GM23338 (cell line): Measurements from ENCODE around the gene MCM9. TPM values are rescaled to one million over a fixed set of nuclear protein-coding genes. Genes with fewer than 3 reads are reported as not detected.

Experiments
- ATAC-seq: fragments of 200-7000 bp; cut with Tn5 transposase; 3 replicates; pipeline ENCODE4 v1.9.1; 2020
- DNase-seq: peaks from one replicate; pipeline ENCODE4 v3.0.0-alpha.2; 2015; ENCODE audit warnings: low spot score
- H2AFZ ChIP-seq: fragments of 200-600 bp; sonication (generic); 2 replicates; pipeline ENCODE4 v1.8.0; 2016; ENCODE audit warnings: antibody characterized with exemption, mild to moderate bottlenecking, moderate library complexity
- H3F3A ChIP-seq: fragments of 200-600 bp; sonication (generic); replicated peaks from 2 replicates; pipeline ENCODE4 v1.8.0; 2017; ENCODE audit warnings: antibody characterized with exemption, mixed run types, low read depth
- H3K27ac ChIP-seq: fragments of 200-600 bp; sonication (generic); 2 replicates; pipeline ENCODE4 v1.6.1; 2016; ENCODE audit warnings: low read depth
- H3K27me3 ChIP-seq: fragments of 200-600 bp; sonication (generic); 2 replicates; pipeline ENCODE4 v1.8.0; 2016; ENCODE audit warnings: mild to moderate bottlenecking, mixed run types, moderate library complexity; ENCODE audit not compliant: insufficient read depth
- H3K36me3 ChIP-seq: fragments of 200-600 bp; sonication (generic); 2 replicates; pipeline ENCODE4 v1.8.0; 2016; ENCODE audit warnings: mild to moderate bottlenecking; ENCODE audit not compliant: insufficient read depth
- H3K4me1 ChIP-seq: fragments of 200-600 bp; sonication (generic); 2 replicates; pipeline ENCODE4 v1.8.0; 2016; ENCODE audit warnings: mild to moderate bottlenecking, moderate library complexity; ENCODE audit not compliant: insufficient read depth
- H3K4me2 ChIP-seq: fragments of 200-600 bp; sonication (generic); 2 replicates; pipeline ENCODE4 v1.7.1; 2017; ENCODE audit warnings: mixed run types
- H3K4me3 ChIP-seq: fragments of 200-600 bp; sonication (generic); 2 replicates; pipeline ENCODE4 v1.6.1; 2016; ENCODE audit warnings: mixed run types
- H3K79me2 ChIP-seq: fragments of 200-600 bp; sonication (generic); replicated peaks from 2 replicates; pipeline ENCODE4 v1.8.0; 2017; ENCODE audit warnings: mild to moderate bottlenecking; ENCODE audit not compliant: insufficient read depth
- H3K9me2 ChIP-seq: fragments of 200-600 bp; sonication (generic); 2 replicates; pipeline ENCODE4 v1.8.0; 2017; ENCODE audit not compliant: insufficient read depth
- H4K20me1 ChIP-seq: fragments of 200-600 bp; sonication (generic); replicated peaks from 2 replicates; pipeline ENCODE4 v1.8.0; 2017; ENCODE audit warnings: mild to moderate bottlenecking; ENCODE audit not compliant: insufficient read depth
- H3K27ac Mint-ChIP-seq: 2 replicates; pipeline ENCODE4 v1.8.0; 2020; ENCODE audit warnings: inconsistent platforms, mild to moderate bottlenecking, moderate library complexity, mixed read lengths
- H3K27me3 Mint-ChIP-seq: 3 replicates; pipeline ENCODE4 v1.8.0; 2022; ENCODE audit warnings: low read depth, mild to moderate bottlenecking, moderate library complexity, mixed read lengths, inconsistent platforms; ENCODE audit not compliant: insufficient read depth, poor library complexity
- H3K36me3 Mint-ChIP-seq: 3 replicates; pipeline ENCODE4 v1.8.0; 2021; ENCODE audit warnings: low read depth, mild to moderate bottlenecking, inconsistent platforms, moderate library complexity, mixed read lengths
- H3K4me1 Mint-ChIP-seq: 3 replicates; pipeline ENCODE4 v1.8.0; 2020; ENCODE audit warnings: mild to moderate bottlenecking, inconsistent platforms, mixed read lengths
- H3K4me3 Mint-ChIP-seq: 3 replicates; pipeline ENCODE4 v1.8.0; 2021; ENCODE audit warnings: moderate library complexity, mild to moderate bottlenecking, inconsistent platforms, mixed read lengths
- H3K9me3 Mint-ChIP-seq: 3 replicates; pipeline ENCODE4 v1.8.0; 2020; ENCODE audit warnings: moderate library complexity, mild to moderate bottlenecking, inconsistent platforms, mixed read lengths
- CREB1 ChIP-seq: fragments of 250-450 bp; sonication (Bioruptor Pico); IDR thresholded peaks from 2 replicates; pipeline ENCODE4 v1.5.0; 2020; ENCODE audit warnings: low read depth, mild to moderate bottlenecking, moderate library complexity
- EZH2 ChIP-seq: fragments of 200-600 bp; sonication (generic); IDR thresholded peaks from one replicate; pipeline ENCODE4 v1.8.0; 2017; ENCODE audit warnings: antibody characterized with exemption, mild to moderate bottlenecking, low read depth; ENCODE audit not compliant: unreplicated experiment
- EZH2phosphoT487 ChIP-seq: fragments of 200-600 bp; sonication (generic); IDR thresholded peaks from one replicate; pipeline ENCODE4 v1.8.1; 2018; ENCODE audit warnings: antibody characterized with exemption; ENCODE audit not compliant: unreplicated experiment
- JUNB ChIP-seq: IDR thresholded peaks from one replicate; pipeline ENCODE4 v1.6.1; 2016; ENCODE audit warnings: antibody characterized with exemption; ENCODE audit not compliant: unreplicated experiment
- NANOG ChIP-seq: IDR thresholded peaks from 2 replicates; pipeline ENCODE4 v1.6.1; 2016; ENCODE audit warnings: antibody characterized with exemption, borderline replicate concordance
- POLR2AphosphoS5 ChIP-seq: IDR thresholded peaks from 2 replicates; pipeline ENCODE4 v1.6.1; 2016; ENCODE audit warnings: antibody characterized with exemption, low read depth
- STAT1 ChIP-seq: IDR thresholded peaks from one replicate; pipeline ENCODE4 v1.6.1; 2016; ENCODE audit warnings: antibody characterized with exemption; ENCODE audit not compliant: unreplicated experiment
- ZNF114 ChIP-seq: fragments of 250-450 bp; sonication (Bioruptor Pico); IDR thresholded peaks from 2 replicates; pipeline ENCODE4 v1.5.0; 2020; ENCODE audit warnings: mild to moderate bottlenecking, moderate library complexity
- ZNF331 ChIP-seq: fragments of 250-450 bp; sonication (Bioruptor Pico); IDR thresholded peaks from 2 replicates; pipeline ENCODE4 v1.5.0; 2020; ENCODE audit warnings: low read depth, mild to moderate bottlenecking, moderate library complexity
- polyA plus RNA-seq: library from polyadenylated mRNA; unstranded; fragments of >200 nt; fragmentation: Nextera tagmentation; extraction: Ambion mirVana; gene quantifications from 2 replicates; pipeline ENCODE4 v1.2.1, GENCODE V29; 2016
- total RNA-seq: library from RNA; depleted of rRNA; stranded (reverse); fragments of >200 nt; shearing (Covaris generic); gene quantifications from 2 replicates; pipeline ENCODE4 v1.2.3, GENCODE V29; 2014
- TF ChIP-seq, protein P1 (sequence below): IDR thresholded peaks from 2 replicates; pipeline ENCODE4 v1.6.1; 2016; ENCODE audit warnings: antibody characterized with exemption
- TF ChIP-seq, protein P2 (sequence below): fragments of 250-450 bp; sonication (Bioruptor Pico); IDR thresholded peaks from 2 replicates; pipeline ENCODE4 v1.5.0; 2020; ENCODE audit warnings: mild to moderate bottlenecking, moderate library complexity
- TF ChIP-seq, protein P3 (sequence below), 2 experiments: fragments of 200-600 bp in 1 of 2; sonication (generic) in 1 of 2; conservative IDR thresholded peaks; 2 replicates each; pipeline versions ENCODE4 v1.5.1 to v1.6.1; 2016 to 2017; ENCODE audit warnings: antibody characterized with exemption in 2 of 2, low read depth in 2 of 2, mild to moderate bottlenecking in 2 of 2, moderate library complexity in 1 of 2
- TF ChIP-seq, protein P4 (sequence below): IDR thresholded peaks from one replicate; pipeline ENCODE4 v1.6.1; 2018; ENCODE audit warnings: antibody characterized with exemption; ENCODE audit not compliant: unreplicated experiment

MCM9 gene
- total and polyA plus RNA-seq, 2 experiments from 2014 or later: 14.9 to 16.6 TPM

DNA sequence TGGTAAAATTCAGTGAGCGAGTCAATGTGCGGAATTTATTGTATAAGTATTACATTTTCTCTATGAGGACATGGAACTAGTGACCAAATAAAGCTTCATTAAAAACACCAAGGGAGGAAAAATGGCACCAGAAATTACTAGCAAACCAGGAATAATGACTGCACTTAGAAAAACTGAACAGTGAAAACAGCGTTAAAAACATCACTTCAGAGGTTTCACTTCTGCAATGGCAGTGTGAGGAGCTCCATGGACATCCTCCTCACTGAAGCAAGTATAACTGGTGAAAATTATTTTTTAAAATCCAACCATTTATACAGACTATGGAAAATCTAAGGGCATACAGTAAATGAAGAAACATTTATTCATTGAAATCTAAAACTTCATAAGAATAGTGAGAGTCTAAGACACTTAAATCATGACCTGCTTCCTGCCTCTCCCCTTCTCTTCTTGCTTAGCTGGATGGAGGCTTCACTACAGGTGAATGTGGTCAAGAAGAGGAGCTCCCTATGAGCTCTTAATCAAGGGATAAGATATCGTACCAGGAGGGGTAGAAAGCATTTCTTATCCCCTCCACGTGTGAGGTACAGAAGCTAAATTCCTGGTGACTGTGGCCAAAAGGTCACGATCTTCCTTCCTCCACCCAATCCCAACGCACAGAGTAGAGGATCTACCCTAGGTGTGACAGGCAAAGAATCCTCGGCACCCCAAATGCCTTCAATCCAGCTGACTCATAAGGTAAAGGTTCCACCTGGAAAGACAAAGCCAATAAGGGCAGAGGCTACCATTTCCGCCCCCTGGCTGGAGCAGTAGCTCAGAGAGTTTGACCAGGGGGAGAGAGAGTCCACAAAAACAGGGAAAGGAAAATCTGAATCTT is 53.3 kb downstream of the MCM9 start:
- Mint-ChIP-seq H3K27ac (peak overlapping the region; percentile 84), H3K27me3 (peaks cover 5% of the 10 kb centered on the region)
- no peaks in the 10 kb centered on the region for H3K9me2 ChIP-seq

More for the DNA sequence above, 53.3 kb downstream of the MCM9 start:
- H3K36me3 Mint-ChIP-seq: no peaks in the 10 kb centered on the region
- Histone ChIP-seq H3K4me3 (no peak overlapping the region), H3F3A (no peaks in the 10 kb centered on the region), H2AFZ (0 out of 2 replicates have a peak overlapping the region, but pooled peaks have one; percentile 52), H3K27ac (0 out of 2 replicates have a peak overlapping the region, but pooled peaks have one; percentile 11), H3K27me3 (no peaks in the 10 kb centered on the region), H3K79me2 (peaks cover 36% of the 10 kb centered on the region), H3K4me2 (no peak overlapping the region; the same call in 1 of the 2 replicates), H4K20me1 (no peaks in the 10 kb centered on the region), H3K36me3 (no peaks in the 10 kb centered on the region), H3K4me1 (peaks cover 11% of the 10 kb centered on the region)
- DNase-seq: peak; percentile 50
- no peak overlapping the region for H3K4me3 Mint-ChIP-seq
- H3K9me3 Mint-ChIP-seq: no peaks in the 10 kb centered on the region
- peaks cover 29% of the 10 kb centered on the region for H3K4me1 Mint-ChIP-seq
- peak; percentile 78 for ATAC-seq
- TF ChIP-seq EZH2phosphoT487 (no peak), POLR2AphosphoS5 (no peak), ZNF114 (CRISPR knock-in tag) (no peak), JUNB (no peak), CREB1 (CRISPR knock-in tag) (no peak), NANOG (no peak), EZH2 (no peak), STAT1 (no peak), ZNF331 (CRISPR knock-in tag) (no peak)
- TF ChIP-seq, protein P1, sequence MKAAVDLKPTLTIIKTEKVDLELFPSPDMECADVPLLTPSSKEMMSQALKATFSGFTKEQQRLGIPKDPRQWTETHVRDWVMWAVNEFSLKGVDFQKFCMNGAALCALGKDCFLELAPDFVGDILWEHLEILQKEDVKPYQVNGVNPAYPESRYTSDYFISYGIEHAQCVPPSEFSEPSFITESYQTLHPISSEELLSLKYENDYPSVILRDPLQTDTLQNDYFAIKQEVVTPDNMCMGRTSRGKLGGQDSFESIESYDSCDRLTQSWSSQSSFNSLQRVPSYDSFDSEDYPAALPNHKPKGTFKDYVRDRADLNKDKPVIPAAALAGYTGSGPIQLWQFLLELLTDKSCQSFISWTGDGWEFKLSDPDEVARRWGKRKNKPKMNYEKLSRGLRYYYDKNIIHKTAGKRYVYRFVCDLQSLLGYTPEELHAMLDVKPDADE: no peak
- TF ChIP-seq, protein P2, sequence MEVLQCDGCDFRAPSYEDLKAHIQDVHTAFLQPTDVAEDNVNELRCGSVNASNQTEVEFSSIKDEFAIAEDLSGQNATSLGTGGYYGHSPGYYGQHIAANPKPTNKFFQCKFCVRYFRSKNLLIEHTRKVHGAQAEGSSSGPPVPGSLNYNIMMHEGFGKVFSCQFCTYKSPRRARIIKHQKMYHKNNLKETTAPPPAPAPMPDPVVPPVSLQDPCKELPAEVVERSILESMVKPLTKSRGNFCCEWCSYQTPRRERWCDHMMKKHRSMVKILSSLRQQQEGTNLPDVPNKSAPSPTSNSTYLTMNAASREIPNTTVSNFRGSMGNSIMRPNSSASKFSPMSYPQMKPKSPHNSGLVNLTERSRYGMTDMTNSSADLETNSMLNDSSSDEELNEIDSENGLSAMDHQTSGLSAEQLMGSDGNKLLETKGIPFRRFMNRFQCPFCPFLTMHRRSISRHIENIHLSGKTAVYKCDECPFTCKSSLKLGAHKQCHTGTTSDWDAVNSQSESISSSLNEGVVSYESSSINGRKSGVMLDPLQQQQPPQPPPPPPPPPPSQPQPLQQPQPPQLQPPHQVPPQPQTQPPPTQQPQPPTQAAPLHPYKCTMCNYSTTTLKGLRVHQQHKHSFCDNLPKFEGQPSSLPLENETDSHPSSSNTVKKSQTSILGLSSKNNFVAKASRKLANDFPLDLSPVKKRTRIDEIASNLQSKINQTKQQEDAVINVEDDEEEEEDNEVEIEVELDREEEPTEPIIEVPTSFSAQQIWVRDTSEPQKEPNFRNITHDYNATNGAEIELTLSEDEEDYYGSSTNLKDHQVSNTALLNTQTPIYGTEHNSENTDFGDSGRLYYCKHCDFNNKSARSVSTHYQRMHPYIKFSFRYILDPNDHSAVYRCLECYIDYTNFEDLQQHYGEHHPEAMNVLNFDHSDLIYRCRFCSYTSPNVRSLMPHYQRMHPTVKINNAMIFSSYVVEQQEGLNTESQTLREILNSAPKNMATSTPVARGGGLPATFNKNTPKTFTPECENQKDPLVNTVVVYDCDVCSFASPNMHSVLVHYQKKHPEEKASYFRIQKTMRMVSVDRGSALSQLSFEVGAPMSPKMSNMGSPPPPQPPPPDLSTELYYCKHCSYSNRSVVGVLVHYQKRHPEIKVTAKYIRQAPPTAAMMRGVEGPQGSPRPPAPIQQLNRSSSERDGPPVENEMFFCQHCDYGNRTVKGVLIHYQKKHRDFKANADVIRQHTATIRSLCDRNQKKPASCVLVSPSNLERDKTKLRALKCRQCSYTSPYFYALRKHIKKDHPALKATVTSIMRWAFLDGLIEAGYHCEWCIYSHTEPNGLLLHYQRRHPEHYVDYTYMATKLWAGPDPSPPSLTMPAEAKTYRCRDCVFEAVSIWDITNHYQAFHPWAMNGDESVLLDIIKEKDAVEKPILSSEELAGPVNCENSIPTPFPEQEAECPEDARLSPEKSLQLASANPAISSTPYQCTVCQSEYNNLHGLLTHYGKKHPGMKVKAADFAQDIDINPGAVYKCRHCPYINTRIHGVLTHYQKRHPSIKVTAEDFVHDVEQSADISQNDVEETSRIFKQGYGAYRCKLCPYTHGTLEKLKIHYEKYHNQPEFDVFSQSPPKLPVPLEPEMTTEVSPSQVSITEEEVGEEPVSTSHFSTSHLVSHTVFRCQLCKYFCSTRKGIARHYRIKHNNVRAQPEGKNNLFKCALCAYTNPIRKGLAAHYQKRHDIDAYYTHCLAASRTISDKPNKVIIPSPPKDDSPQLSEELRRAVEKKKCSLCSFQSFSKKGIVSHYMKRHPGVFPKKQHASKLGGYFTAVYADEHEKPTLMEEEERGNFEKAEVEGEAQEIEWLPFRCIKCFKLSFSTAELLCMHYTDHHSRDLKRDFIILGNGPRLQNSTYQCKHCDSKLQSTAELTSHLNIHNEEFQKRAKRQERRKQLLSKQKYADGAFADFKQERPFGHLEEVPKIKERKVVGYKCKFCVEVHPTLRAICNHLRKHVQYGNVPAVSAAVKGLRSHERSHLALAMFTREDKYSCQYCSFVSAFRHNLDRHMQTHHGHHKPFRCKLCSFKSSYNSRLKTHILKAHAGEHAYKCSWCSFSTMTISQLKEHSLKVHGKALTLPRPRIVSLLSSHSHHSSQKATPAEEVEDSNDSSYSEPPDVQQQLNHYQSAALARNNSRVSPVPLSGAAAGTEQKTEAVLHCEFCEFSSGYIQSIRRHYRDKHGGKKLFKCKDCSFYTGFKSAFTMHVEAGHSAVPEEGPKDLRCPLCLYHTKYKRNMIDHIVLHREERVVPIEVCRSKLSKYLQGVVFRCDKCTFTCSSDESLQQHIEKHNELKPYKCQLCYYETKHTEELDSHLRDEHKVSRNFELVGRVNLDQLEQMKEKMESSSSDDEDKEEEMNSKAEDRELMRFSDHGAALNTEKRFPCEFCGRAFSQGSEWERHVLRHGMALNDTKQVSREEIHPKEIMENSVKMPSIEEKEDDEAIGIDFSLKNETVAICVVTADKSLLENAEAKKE (CRISPR knock-in tag): no peak
- TF ChIP-seq, protein P3, sequence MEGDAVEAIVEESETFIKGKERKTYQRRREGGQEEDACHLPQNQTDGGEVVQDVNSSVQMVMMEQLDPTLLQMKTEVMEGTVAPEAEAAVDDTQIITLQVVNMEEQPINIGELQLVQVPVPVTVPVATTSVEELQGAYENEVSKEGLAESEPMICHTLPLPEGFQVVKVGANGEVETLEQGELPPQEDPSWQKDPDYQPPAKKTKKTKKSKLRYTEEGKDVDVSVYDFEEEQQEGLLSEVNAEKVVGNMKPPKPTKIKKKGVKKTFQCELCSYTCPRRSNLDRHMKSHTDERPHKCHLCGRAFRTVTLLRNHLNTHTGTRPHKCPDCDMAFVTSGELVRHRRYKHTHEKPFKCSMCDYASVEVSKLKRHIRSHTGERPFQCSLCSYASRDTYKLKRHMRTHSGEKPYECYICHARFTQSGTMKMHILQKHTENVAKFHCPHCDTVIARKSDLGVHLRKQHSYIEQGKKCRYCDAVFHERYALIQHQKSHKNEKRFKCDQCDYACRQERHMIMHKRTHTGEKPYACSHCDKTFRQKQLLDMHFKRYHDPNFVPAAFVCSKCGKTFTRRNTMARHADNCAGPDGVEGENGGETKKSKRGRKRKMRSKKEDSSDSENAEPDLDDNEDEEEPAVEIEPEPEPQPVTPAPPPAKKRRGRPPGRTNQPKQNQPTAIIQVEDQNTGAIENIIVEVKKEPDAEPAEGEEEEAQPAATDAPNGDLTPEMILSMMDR (conservative IDR thresholded peaks at IDR 0.05; ENCODE audit: low read depth in 2 of 2): no peak
- TF ChIP-seq, protein P4, sequence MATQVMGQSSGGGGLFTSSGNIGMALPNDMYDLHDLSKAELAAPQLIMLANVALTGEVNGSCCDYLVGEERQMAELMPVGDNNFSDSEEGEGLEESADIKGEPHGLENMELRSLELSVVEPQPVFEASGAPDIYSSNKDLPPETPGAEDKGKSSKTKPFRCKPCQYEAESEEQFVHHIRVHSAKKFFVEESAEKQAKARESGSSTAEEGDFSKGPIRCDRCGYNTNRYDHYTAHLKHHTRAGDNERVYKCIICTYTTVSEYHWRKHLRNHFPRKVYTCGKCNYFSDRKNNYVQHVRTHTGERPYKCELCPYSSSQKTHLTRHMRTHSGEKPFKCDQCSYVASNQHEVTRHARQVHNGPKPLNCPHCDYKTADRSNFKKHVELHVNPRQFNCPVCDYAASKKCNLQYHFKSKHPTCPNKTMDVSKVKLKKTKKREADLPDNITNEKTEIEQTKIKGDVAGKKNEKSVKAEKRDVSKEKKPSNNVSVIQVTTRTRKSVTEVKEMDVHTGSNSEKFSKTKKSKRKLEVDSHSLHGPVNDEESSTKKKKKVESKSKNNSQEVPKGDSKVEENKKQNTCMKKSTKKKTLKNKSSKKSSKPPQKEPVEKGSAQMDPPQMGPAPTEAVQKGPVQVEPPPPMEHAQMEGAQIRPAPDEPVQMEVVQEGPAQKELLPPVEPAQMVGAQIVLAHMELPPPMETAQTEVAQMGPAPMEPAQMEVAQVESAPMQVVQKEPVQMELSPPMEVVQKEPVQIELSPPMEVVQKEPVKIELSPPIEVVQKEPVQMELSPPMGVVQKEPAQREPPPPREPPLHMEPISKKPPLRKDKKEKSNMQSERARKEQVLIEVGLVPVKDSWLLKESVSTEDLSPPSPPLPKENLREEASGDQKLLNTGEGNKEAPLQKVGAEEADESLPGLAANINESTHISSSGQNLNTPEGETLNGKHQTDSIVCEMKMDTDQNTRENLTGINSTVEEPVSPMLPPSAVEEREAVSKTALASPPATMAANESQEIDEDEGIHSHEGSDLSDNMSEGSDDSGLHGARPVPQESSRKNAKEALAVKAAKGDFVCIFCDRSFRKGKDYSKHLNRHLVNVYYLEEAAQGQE: no peak
